ENCODE measurements around the gene RASSF8. TPM values are rescaled to one million over a fixed set of nuclear protein-coding genes. Genes with fewer than 3 reads are reported as not detected.

RASSF8 gene
- total and polyA plus RNA-seq, 2 experiments from 2014 or later: 11.5 to 30.6 TPM

- TF ChIP-seq ZNF462 (CRISPR knock-in tag; IDR thresholded peaks at IDR 0.05): no peak
- no peak for TF ChIP-seq NANOG (IDR thresholded peaks at IDR 0.05; ENCODE audit: borderline replicate concordance)
- TF ChIP-seq POLR2AphosphoS5 (IDR thresholded peaks at IDR 0.05; ENCODE audit: low read depth): no peak
Measured at GRCh38 chr12:25949343-25949742, 9.1 kb upstream of the RASSF8 start (continued).

GRCh38 chr12:25950329-25951115, 8.0 kb upstream of the RASSF8 start:
- peaks cover 8% of the 10 kb centered on the region; the same call in 2 of the 3 replicates for H3K36me3 Mint-ChIP-seq (ENCODE audit: low read depth)
- Histone ChIP-seq H3K27ac (ENCODE audit: low read depth) (no peak overlapping the region), H2AFZ (no peak overlapping the region), H3K9me2 (ENCODE audit: insufficient read depth) (0 out of 2 replicates have a peak, but pooled peaks cover 6% of the 10 kb centered on the region), H3K4me2 (no peak overlapping the region), H4K20me1 (replicated peaks; ENCODE audit: insufficient read depth) (no peaks in the 10 kb centered on the region), H3K4me3 (no peak overlapping the region), H3K36me3 (ENCODE audit: insufficient read depth) (no peaks in the 10 kb centered on the region), H3K4me1 (ENCODE audit: insufficient read depth) (no peaks in the 10 kb centered on the region), H3F3A (replicated peaks; ENCODE audit: low read depth) (no peaks in the 10 kb centered on the region), H3K27me3 (ENCODE audit: insufficient read depth) (no peaks in the 10 kb centered on the region), H3K79me2 (replicated peaks; ENCODE audit: insufficient read depth) (no peaks in the 10 kb centered on the region)
- no peaks in the 10 kb centered on the region for H3K9me3 Mint-ChIP-seq
- H3K4me1 Mint-ChIP-seq: no peaks in the 10 kb centered on the region
- H3K27ac Mint-ChIP-seq: no peak overlapping the region
- no peak overlapping the region for H3K4me3 Mint-ChIP-seq
- TF ChIP-seq POLR2AphosphoS5 (IDR thresholded peaks at IDR 0.05; ENCODE audit: low read depth) (no peak), JUNB (IDR thresholded peaks at IDR 0.05; ENCODE audit: unreplicated experiment) (no peak)
- no peaks in the 10 kb centered on the region for H3K27me3 Mint-ChIP-seq (ENCODE audit: insufficient read depth, low read depth, poor library complexity)
- DNase-seq (ENCODE audit: low spot score) (no peak), ATAC-seq (no peak)
